Astrocyte of the spinal cord (primary cell): ENCODE results near the gene RAD50.
"Not testable (repeated sequence)": the region's sequence is repeated elsewhere in the genome, so short reads cannot be mapped to it uniquely, and the experiment has no call there.

Source experiments
- DNase-seq: peaks from one replicate; pipeline ENCODE4 v3.0.0; 2011; ENCODE audit warnings: low read depth, low spot score
- H3K4me3 ChIP-seq: 2 replicates; pipeline ENCODE4 v1.5.1; 2011; ENCODE audit warnings: low read depth, mild to moderate bottlenecking, low read length, moderate library complexity
- in situ Hi-C: cut with HindIII; loops from 2 replicates; pipeline ENCODE4 v1.10.0; 2017; ENCODE audit warnings: low sequenced_read_pairs
- TF ChIP-seq, protein P1 (sequence below): IDR thresholded peaks from 2 replicates; pipeline ENCODE4 v1.5.1; 2012; ENCODE audit warnings: low read depth, mild to moderate bottlenecking, low read length, inconsistent platforms

RAD50 gene

DNA sequence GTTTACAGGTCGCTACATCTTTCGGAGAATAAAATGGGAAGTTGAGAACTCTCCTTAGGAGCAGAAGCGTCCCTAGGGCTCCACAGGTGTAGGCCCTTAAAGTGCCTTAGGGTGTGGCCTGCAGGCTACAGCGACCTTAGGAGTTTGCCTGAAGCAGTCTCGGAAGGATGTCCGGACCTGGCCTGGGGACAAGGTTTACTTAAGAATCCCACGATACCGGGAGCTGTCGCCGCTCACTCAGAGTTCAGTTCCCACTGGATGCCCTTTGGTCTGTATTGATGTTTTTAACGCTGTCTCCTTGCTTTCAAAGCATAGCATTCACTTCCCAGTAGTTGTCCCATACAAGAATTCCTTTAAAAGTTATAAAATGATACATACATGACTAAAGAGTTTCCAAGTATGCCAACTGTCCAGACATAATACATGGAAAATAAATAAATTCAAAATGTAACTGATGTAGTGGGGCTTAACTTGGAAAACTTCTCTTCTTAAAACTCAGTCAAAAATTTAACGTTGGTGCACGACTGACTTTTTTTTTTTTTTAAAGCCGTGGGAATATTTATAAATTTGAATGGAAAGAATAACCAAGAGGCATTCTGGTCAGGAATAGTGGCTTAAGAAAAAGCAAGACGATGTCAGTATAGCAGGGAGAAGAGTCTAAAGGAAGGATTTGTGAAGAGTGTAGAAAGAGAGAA lies 848 bp downstream of the RAD50 start:
- DNase-seq: peak; percentile 28
- TF ChIP-seq, protein P1, sequence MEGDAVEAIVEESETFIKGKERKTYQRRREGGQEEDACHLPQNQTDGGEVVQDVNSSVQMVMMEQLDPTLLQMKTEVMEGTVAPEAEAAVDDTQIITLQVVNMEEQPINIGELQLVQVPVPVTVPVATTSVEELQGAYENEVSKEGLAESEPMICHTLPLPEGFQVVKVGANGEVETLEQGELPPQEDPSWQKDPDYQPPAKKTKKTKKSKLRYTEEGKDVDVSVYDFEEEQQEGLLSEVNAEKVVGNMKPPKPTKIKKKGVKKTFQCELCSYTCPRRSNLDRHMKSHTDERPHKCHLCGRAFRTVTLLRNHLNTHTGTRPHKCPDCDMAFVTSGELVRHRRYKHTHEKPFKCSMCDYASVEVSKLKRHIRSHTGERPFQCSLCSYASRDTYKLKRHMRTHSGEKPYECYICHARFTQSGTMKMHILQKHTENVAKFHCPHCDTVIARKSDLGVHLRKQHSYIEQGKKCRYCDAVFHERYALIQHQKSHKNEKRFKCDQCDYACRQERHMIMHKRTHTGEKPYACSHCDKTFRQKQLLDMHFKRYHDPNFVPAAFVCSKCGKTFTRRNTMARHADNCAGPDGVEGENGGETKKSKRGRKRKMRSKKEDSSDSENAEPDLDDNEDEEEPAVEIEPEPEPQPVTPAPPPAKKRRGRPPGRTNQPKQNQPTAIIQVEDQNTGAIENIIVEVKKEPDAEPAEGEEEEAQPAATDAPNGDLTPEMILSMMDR: no peak
- peak overlapping the region; percentile 72 for H3K4me3 ChIP-seq
- in situ Hi-C loops: no loop called here

DNA sequence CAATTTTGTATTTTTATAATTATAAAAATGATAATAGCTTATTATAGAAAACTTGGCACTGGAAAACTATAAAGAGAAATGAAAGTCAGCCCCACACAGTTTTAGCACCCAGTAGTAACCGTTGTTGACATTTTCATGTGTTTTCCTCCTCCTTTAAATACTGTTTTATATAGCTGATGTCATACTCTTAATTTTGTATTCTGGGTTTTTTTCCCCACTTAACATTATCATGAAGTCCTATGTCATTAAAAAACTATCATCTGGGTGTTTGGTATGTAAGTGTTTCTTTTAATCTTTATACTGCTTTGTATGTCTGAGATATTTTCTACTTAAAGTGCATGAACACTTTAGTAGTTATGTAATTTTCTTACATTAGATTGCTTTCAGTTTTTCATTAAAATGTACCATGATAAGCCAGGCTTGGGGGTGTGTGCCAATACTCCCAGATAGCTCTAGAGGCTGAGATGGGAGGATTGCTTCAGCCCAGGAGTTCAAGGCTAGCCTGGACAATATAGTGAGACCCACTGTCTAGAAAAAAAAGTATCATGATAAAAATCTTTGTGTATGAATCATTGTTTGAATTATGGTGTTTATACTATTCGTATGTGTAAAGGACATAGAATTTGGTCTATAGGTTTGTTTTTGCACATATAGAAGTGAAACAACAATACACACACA lies 2.7 kb downstream of the RAD50 start:
- DNase-seq: no peak
- in situ Hi-C loops: no loop called here
- H3K4me3 ChIP-seq: no peak overlapping the region
- TF ChIP-seq, protein P1: no peak

DNA sequence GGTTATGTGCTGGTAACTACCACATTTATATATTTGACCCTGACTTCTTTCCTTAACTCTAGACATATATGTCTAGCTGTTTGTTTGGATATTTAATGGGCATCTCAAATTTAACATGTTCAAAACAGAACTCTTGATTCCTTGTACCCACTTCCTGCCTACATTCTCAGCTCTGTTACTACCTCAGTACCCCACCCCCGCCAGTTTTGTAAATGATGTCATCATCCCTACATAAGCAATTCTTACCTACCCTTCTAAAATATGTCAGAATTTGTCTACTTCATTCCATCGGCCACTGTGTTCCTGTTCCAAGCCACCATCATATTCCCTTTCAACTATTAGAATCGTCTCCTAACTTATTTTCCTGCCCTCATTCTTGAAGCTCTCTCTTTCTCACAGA lies 4.8 kb downstream of the RAD50 start:
- DNase-seq: no peak
- in situ Hi-C loops: no loop called here
- TF ChIP-seq, protein P1: no peak
- H3K4me3 ChIP-seq: no peak overlapping the region

DNA sequence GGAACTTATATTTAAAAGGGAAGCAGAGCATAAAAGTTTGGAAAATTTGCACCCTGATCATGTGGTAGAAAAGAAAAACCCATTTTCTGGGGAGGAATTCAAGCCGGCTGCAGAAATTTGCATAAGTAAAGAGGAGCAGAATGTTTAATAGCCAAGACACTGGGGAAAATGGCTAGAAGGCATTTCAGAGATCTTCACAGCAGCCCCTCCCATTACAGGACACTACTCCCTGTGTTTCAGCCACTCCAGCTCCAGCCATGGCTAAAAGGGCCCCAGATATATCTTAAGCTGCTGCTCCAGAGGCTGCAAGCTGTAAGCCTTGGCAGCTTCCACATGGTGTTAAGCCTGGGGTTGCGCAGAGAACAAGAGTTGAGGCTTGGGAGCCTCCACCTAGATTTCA lies 7.8 kb downstream of the RAD50 start:
- DNase-seq, H3K4me3 ChIP-seq, in situ Hi-C loops: not testable (repeated sequence)

DNA sequence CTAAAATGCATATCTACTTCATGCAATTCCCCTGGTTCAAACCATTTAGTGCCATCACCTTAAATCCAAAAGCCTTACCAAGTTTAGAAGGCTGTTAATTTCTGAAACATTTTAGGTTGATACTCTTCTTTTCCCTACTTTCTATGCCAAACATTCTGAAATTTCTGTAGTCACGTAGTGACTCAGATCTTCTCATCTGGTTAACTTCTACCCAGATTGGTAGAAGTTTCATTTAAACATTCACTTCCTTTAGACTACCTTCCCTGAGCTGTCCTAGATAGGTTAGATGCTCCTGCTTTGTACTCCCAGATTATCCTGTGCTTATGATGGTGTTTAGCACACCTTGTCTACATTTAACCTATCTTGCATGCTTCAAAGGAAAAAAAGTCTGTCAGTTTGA lies 9.9 kb downstream of the RAD50 start:
- DNase-seq: no peak
- TF ChIP-seq, protein P1: no peak
- no peak overlapping the region for H3K4me3 ChIP-seq
- in situ Hi-C loops: no loop called here

DNA sequence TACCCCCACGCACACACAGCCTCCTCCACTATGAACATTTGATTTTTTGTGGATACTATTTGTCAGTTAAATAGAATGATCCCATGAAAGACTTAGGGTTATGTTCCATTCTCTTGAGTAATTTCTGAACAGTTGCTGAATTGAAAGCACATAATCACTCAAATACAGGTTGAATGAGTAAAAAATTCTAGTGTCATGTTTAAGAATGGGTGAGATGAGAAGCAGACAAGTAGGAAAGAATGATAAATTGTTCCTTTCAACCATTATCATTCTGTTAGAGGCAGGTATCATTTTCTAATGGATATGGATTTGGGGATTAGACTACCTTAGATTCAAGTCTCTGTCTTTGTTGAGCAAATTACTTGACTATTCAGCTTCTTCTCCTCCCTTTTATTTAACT lies 19.3 kb downstream of the RAD50 start:
- DNase-seq: no peak
- TF ChIP-seq, protein P1: no peak
- in situ Hi-C loops: no loop called here
- no peak overlapping the region for H3K4me3 ChIP-seq

DNA sequence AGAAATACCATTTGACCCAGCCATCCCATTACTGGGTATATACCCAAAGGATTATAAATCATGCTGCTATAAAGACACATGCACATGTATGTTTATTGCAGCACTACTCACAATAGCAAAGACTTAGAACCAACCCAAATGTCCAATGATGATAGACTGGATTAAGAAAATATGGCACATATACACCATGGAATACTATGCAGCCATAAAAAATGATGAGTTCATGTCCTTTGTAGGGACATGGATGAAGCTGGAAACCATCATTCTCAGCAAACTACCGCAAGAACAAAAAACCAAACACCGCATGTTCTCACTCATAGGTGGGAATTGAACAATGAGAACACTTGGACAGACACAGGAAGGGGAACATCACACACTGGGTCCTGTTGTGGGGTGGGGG lies 27.8 kb downstream of the RAD50 start:
- in situ Hi-C loops, DNase-seq, H3K4me3 ChIP-seq: not testable (repeated sequence)
